ENCODE measurements around the gene PITPNC1. TPM values are rescaled to one million over a fixed set of nuclear protein-coding genes. Genes with fewer than 3 reads are reported as not detected.
A peak's percentile ranks its signal among the peaks of the same experiment; 100 is the strongest.

The PITPNC1 gene
- total and polyA plus RNA-seq, 2 of the 13 experiments (the other 11 are each of a cell fraction or from before 2014, with no cell fraction given): 4.1 to 5.7 TPM

DNA sequence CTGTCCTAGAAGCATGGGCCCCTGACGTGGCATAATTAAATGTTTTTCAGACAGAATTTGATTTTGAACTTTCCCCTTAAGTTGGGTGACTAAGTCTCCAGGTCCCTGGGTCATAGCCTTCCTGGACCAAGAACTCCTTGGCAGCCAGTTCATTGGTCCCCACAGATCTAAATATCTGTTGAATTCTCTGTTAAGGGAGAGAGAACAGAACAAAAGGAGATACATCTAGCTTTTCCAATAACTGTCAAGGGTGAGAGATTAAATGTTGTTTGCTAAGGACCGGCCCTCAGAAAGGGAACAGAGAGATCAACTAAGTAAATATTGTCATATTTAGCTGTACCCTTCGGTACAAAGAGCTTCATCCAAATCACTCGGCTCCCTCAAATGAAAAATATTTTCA, 262.5 kb downstream of the PITPNC1 start (continued):
- TF ChIP-seq ZNF24 (IDR thresholded peaks at IDR 0.05) (no peak), PRPF4 (IDR thresholded peaks at IDR 0.05; ENCODE audit: low read depth, low read length, poor library complexity, severe bottlenecking) (no peak), FOXJ3 (CRISPR knock-in tag; IDR thresholded peaks at IDR 0.05; ENCODE audit: borderline replicate concordance) (peak; percentile 38; the same call in 1 of the 2 replicates), PHF5A (CRISPR knock-in tag; IDR thresholded peaks at IDR 0.05; ENCODE audit: low read depth, unreplicated experiment) (no peak), HOXA9 (CRISPR knock-in tag; IDR thresholded peaks at IDR 0.05; ENCODE audit: borderline replicate concordance) (no peak), REL (CRISPR knock-in tag; conservative IDR thresholded peaks at IDR 0.05) (no peak), NPAS2 (CRISPR knock-in tag; IDR thresholded peaks at IDR 0.05; ENCODE audit: borderline replicate concordance) (no peak), RNF2 (conservative IDR thresholded peaks at IDR 0.05; ENCODE audit: low read depth) (no peak), SRSF9 (IDR thresholded peaks at IDR 0.05; ENCODE audit: borderline replicate concordance, insufficient read depth, low read depth, low read length, poor library complexity, severe bottlenecking) (no peak), MYPOP (CRISPR knock-in tag; IDR thresholded peaks at IDR 0.05) (no peak), TBP (CRISPR knock-in tag; IDR thresholded peaks at IDR 0.05) (no peak), YY1 (IDR thresholded peaks at IDR 0.05; ENCODE audit: insufficient read depth, insufficient replicate concordance, low read depth, low read length) (no peak), KDM5A (IDR thresholded peaks at IDR 0.05; ENCODE audit: borderline replicate concordance, low read length) (no peak), ZNF546 (CRISPR knock-in tag; conservative IDR thresholded peaks at IDR 0.05) (no peak), THYN1 (CRISPR knock-in tag; IDR thresholded peaks at IDR 0.05; ENCODE audit: borderline replicate concordance, low read depth) (no peak)
- TF ChIP-seq, protein P1, sequence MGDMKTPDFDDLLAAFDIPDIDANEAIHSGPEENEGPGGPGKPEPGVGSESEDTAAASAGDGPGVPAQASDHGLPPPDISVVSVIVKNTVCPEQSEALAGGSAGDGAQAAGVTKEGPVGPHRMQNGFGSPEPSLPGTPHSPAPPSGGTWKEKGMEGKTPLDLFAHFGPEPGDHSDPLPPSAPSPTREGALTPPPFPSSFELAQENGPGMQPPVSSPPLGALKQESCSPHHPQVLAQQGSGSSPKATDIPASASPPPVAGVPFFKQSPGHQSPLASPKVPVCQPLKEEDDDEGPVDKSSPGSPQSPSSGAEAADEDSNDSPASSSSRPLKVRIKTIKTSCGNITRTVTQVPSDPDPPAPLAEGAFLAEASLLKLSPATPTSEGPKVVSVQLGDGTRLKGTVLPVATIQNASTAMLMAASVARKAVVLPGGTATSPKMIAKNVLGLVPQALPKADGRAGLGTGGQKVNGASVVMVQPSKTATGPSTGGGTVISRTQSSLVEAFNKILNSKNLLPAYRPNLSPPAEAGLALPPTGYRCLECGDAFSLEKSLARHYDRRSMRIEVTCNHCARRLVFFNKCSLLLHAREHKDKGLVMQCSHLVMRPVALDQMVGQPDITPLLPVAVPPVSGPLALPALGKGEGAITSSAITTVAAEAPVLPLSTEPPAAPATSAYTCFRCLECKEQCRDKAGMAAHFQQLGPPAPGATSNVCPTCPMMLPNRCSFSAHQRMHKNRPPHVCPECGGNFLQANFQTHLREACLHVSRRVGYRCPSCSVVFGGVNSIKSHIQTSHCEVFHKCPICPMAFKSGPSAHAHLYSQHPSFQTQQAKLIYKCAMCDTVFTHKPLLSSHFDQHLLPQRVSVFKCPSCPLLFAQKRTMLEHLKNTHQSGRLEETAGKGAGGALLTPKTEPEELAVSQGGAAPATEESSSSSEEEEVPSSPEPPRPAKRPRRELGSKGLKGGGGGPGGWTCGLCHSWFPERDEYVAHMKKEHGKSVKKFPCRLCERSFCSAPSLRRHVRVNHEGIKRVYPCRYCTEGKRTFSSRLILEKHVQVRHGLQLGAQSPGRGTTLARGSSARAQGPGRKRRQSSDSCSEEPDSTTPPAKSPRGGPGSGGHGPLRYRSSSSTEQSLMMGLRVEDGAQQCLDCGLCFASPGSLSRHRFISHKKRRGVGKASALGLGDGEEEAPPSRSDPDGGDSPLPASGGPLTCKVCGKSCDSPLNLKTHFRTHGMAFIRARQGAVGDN (CRISPR knock-in tag; IDR thresholded peaks at IDR 0.05): no peak
- TF ChIP-seq, protein P2, sequence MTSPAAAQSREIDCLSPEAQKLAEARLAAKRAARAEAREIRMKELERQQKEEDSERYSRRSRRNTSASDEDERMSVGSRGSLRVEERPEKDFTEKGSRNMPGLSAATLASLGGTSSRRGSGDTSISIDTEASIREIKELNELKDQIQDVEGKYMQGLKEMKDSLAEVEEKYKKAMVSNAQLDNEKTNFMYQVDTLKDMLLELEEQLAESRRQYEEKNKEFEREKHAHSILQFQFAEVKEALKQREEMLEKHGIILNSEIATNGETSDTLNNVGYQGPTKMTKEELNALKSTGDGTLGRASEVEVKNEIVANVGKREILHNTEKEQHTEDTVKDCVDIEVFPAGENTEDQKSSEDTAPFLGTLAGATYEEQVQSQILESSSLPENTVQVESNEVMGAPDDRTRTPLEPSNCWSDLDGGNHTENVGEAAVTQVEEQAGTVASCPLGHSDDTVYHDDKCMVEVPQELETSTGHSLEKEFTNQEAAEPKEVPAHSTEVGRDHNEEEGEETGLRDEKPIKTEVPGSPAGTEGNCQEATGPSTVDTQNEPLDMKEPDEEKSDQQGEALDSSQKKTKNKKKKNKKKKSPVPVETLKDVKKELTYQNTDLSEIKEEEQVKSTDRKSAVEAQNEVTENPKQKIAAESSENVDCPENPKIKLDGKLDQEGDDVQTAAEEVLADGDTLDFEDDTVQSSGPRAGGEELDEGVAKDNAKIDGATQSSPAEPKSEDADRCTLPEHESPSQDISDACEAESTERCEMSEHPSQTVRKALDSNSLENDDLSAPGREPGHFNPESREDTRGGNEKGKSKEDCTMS (CRISPR knock-in tag; conservative IDR thresholded peaks at IDR 0.05): no peak
- TF ChIP-seq, protein P3, sequence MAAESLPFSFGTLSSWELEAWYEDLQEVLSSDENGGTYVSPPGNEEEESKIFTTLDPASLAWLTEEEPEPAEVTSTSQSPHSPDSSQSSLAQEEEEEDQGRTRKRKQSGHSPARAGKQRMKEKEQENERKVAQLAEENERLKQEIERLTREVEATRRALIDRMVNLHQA (CRISPR knock-in tag; IDR thresholded peaks at IDR 0.05): no peak
- TF ChIP-seq, protein P4, sequence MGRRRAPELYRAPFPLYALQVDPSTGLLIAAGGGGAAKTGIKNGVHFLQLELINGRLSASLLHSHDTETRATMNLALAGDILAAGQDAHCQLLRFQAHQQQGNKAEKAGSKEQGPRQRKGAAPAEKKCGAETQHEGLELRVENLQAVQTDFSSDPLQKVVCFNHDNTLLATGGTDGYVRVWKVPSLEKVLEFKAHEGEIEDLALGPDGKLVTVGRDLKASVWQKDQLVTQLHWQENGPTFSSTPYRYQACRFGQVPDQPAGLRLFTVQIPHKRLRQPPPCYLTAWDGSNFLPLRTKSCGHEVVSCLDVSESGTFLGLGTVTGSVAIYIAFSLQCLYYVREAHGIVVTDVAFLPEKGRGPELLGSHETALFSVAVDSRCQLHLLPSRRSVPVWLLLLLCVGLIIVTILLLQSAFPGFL (CRISPR knock-in tag; IDR thresholded peaks at IDR 0.05): no peak
